Measurements from ENCODE around the gene BPIFB6.

BPIFB6 gene

GRCh38 chr20:33046412-33046811 is 15.0 kb downstream of the BPIFB6 start:
- no peak for TF ChIP-seq CTCF (IDR thresholded peaks at IDR 0.05)
- no peak overlapping the region for H3K27ac ChIP-seq
- no peak for DNase-seq (ENCODE audit: low spot score)
- no peak overlapping the region for H3K4me3 ChIP-seq

- Histone ChIP-seq H3K4me3 (no peak overlapping the region), H3K27ac (no peak overlapping the region)
- no peak for TF ChIP-seq CTCF (IDR thresholded peaks at IDR 0.05)
- DNase-seq (ENCODE audit: low spot score) = no peak
Measured at GRCh38 chr20:33051333-33051732, 19.9 kb downstream of the BPIFB6 start.

GRCh38 chr20:33053291-33054106 is 22.1 kb downstream of the BPIFB6 start, which contains the start of gene BPIFB3:
BPIFB3 (plus strand) TSS chr20:33053903; CDS start chr20:33055436, 1,533 bp downstream.
- no peak for DNase-seq (ENCODE audit: low spot score)
- no peak for TF ChIP-seq CTCF (IDR thresholded peaks at IDR 0.05)
- Histone ChIP-seq H3K27ac (no peak within 1 kb of the TSS), H3K4me3 (no peak within 1 kb of the TSS)

- no peak for DNase-seq (ENCODE audit: low spot score)
- H3K27ac ChIP-seq = no peak overlapping the region
- no peak for TF ChIP-seq CTCF (IDR thresholded peaks at IDR 0.05)
- H3K4me3 ChIP-seq = no peak overlapping the region
Measured at GRCh38 chr20:33054381-33054780, 22.9 kb downstream of the BPIFB6 start.

- Histone ChIP-seq H3K27ac (no peak overlapping the region), H3K4me3 (no peak overlapping the region)
- no peak for DNase-seq (ENCODE audit: low spot score)
- no peak for TF ChIP-seq CTCF (IDR thresholded peaks at IDR 0.05)
Measured at GRCh38 chr20:33054791-33055190, 23.3 kb downstream of the BPIFB6 start.

- H3K4me3 ChIP-seq = no peak overlapping the region
- no peak for TF ChIP-seq CTCF (IDR thresholded peaks at IDR 0.05)
Measured at GRCh38 chr20:33059136-33059535, 27.7 kb downstream of the BPIFB6 start.

GRCh38 chr20:33059741-33060390 is 28.4 kb downstream of the BPIFB6 start:
- Histone ChIP-seq H3K27ac (no peak overlapping the region), H3K4me3 (no peak overlapping the region)
- DNase-seq (ENCODE audit: low spot score) = no peak
- TF ChIP-seq CTCF (IDR thresholded peaks at IDR 0.05) = no peak

More at GRCh38 chr20:33059136-33059535, 27.7 kb downstream of the BPIFB6 start:
- DNase-seq (ENCODE audit: low spot score) = no peak
- H3K27ac ChIP-seq = no peak overlapping the region

Measured in coronary artery (tissue), 2 donors.